IPS DF 4.7 (cell line): ENCODE results near the gene RHOG.
"Not testable (repeated sequence)": the region's sequence is repeated elsewhere in the genome, so short reads cannot be mapped to it uniquely, and the experiment has no call there.

Experiments
- DNase-seq: peaks from one replicate; pipeline ENCODE4 v3.0.0-alpha.2; 2013; ENCODE audit warnings: low spot score; ENCODE audit errors: extremely low read depth

Gene RHOG

DNA sequence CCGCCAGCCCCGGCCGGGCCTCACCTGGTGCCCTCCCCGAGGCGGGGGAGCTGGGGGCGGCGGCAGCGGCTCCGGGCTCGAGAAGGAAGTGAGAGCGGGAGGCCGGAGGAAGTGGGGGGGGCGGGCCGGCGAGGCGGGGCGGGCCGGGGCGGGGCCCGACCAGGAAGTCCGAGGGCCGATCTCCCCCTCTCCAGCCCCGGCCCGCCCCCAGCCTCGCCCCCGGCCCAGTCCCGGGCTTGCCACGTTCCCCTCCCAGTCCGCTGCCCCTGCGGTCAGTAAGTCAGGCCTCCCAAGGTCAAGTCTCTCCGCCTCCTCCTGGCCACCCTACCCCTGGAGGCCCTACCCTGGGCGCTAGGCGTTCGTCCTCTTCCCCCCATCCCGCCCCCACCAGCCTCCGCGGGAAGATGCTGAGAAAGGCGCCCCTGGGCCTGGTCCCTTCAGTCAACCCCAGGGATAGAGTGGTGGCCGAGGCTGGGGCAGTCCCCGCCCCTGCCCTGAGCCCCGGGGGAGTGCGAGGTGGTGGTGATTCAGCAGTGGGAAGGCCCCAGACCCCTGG, at the start of gene RHOG:
Gene RHOG, minus strand, starts transcription at position 90 of the 556 bp plus-strand sequence. CDS start 12,821 bp downstream, outside the sequence.
- no peak for DNase-seq

DNA sequence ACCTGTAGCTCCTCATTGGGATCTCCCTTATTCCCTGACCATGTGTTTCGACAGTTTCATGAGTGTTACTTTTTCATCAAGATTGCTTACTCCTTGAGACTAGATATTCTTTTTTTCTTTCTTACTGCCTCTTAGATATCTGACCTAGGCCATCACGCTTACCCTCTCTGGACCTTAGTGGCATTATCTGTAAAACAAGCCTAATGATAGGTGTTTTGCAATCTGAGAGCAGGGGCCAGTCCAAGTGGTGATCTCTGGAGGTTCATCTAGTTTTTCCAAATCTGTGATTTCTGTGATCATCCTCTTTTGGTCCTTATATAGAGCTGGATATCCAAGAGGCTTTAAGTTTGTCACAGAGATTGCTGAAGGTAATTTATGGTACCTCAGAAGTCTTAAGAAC, 49.3 kb upstream of the RHOG start:
- no peak for DNase-seq

DNA sequence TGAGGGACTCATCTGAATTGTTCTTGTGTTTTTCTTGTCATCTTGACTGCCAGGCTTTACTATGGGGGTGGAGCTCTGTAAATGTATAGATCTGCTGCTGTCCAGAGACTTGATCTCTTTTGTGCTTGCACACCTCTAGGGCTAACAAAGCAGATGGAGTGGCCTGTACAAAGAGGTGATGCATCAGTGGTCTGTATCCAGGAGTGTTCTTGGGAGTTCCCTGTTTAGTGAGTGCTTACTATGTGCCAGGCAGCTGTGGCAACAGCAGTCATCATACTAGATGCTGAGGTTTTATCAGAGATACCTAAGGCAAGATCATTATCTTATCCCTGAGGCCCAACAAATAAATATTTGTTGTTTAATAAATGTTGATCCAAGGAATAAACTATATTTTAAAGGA, 48.1 kb upstream of the RHOG start:
- no peak for DNase-seq

DNA sequence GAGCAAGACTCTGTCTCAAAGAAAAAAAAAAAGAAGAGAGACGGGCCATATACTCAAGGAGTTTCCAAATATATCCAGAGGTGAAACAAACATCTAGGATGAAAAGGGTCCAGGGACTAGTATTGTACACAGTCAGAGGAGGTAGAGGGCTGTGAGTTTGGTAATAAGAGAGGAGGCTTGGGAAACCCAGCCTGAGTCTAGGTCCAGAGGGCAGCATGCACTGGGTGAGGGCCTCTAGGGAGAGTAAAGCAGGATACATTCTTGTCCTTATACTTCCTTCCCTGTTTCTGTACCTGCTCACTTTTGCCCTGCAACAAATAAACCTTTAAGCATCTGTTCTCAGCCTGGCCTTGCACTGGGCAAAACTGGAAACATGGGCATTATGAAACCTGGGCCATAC, 46.2 kb upstream of the RHOG start:
- no peak for DNase-seq

DNA sequence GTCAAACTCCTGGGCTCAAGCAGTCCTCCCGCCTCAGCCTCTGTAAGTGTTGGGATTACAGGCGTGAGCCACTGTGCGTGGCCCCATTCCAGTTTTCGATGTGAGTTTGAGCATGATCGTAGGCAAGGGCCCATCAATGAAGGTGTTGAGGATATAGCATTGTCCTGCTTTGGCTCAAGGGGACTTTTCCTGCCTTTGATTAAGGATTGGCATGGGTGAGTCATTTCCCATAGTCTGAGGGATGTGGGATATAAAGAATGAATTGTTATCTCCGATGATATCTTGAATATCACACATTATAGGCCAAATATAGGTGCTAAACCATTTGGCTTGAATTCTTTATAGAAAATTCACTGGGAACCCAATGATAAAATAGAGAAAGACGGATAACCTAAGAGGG, 45.1 kb upstream of the RHOG start:
- DNase-seq, result no peak

GRCh38 chr11:3882655-3883054, 41.9 kb upstream of the RHOG start:
- no peak for DNase-seq

DNA sequence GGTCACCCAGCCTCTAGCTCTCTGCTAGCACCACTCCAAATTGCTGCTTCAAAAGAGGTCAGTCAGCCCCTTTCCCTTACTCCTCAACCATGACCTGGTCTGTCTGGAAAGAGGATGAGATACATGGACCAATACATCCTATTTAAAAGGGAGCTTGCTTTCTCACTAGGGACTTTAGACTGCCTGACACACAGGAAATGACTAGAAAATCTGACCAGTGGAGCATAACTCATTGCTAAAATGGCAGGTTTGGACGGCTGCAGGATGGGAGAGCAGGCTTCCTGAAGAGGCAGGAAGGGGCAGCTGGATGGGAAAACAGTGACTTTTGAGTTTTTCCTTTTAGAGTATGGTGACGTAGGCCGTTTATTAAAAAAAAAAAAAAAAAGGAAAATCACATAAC, 40.0 kb upstream of the RHOG start:
- no peak for DNase-seq

- DNase-seq, result no peak
These were observed 39.3 kb upstream of the RHOG start for GRCh38 chr11:3879967-3880542.

DNA sequence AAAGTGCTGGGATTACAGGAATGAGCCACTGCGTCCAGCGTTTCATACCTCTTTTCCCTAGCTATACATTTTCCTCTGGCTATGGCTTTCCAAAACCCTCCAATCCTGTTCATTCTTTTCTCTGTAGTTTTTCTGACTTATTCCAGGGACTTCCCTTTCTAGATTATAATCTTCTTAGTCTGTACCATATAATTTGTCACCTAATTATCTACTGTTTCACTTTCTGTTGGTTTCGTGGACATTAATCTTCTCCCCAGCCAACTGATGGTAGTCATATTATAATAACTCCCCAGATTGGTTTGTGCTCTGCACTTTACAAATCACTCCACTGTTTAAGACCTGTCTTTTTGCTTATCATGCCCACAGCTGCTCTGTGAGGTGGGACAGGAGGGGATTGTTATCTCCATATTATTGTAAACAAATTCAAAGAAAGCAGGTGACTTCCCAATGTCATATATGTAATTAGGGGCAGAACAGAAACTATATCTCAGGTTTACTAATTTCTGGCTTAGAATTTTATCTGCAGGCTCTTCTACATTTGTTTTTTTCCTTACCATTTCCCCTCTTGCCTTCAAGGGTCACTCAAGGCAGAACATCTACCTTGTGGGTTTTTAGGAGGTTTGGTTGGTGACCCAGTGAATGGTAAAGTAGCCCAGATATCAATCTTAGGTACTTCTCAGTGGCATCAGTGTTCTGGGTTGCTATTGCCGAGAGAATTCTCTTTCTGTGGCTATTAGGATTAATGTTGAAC, 38.6 kb upstream of the RHOG start:
- DNase-seq, result no peak

DNA sequence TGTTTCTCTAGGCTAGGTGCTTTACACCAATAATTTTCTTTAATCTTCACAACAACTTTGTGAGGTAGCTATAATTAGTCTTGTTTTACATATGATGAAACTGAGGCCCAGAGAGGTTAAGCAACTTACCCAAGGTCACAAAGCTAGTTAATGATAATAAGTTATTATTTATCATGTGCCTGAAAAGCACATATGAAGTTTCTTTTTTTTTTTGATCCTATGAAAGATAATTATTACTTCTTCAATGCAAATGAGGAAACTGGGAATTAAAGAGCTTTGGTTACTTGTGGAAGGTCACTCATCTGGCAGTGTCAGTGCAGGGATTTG, 37.5 kb upstream of the RHOG start:
- no peak for DNase-seq

GRCh38 chr11:3877364-3878257, 36.9 kb upstream of the RHOG start:
- DNase-seq, result no peak

GRCh38 chr11:3876613-3877012, 35.9 kb upstream of the RHOG start:
- DNase-seq, result no peak

GRCh38 chr11:3873712-3874349, 33.1 kb upstream of the RHOG start:
- no peak for DNase-seq

DNA sequence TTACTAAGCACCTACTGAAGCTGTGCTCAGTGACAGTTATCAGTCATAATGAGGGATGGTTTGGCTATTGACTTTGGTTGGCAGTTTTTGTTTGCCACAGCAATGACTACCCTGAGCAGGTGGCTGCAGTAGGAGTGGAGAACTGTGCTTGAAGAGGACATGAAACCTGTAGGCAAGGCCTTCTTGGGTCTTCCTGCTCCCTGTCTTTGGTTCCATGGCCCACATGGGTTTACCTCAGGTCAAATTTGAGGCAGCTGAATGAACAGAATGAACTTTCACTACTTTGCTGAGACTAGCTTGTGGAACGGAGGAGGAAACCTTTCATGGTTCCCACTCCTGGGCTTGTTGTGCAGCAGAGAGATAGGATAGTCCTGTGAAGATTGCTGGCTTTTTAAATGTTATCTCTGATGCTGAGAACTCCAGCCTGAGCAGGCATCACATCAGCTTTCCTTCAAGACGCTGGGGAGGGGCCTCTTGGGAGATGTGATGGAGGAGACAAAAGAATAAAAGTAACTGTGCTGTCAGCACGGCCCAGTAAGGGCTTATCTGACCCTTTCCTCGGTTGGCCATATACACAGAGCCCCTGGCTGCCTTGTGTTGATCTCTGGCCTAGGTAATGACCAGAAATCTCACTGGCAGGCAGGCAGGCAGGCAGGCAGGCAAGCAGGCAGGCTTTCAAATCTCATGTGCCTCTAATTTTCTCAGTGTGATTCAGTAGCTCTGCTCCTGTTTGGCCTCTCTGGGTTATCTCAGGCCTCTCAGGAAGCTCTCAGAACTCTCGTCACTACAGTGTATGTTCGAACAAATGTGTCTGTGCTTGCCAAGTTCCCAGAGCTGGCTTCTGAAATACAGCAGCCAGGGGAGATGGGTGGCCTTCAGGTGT, 26.7 kb upstream of the RHOG start:
- no peak for DNase-seq

DNA sequence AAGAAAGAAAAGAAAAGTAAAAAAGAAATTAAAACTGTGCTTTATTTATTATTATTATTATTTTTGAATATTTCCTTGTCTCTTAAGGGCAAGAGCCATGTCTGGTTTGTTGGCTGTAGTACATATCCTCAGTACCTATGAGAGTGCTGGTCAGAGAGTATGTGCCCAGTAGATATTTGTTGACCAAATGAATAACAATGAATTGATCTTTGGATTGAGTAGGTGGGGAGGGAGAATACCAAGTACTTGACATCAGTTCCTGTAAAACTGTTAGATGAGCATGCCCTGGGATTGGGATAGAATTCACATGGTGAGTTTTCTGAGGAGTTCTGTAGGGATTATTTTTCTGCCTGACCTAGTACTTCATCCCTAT, 26.1 kb upstream of the RHOG start:
- DNase-seq, result no peak

GRCh38 chr11:3866206-3866605, 25.4 kb upstream of the RHOG start:
- DNase-seq, result no peak

GRCh38 chr11:3865388-3866193, 24.8 kb upstream of the RHOG start:
- DNase-seq, result no peak

DNA sequence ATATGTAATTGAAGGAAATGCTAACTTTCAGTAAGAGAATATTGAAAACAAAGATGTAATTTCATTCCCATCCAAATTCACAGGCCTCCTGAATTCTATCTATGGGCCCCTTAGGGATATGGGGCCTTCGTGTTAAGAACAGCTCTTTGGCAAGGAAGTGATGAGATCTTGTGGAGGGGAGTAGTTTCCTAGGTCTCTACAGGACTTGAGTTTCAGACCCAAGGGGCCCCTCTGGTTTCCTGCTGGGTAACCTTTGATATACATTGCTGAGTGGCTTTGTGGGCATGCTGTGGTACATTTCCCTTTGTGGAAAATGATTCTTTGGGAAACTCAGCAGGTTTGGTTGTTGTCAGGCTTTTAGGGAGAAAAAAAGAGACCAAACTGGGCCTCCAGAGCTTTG, 20.9 kb upstream of the RHOG start:
- DNase-seq, result no peak

DNA sequence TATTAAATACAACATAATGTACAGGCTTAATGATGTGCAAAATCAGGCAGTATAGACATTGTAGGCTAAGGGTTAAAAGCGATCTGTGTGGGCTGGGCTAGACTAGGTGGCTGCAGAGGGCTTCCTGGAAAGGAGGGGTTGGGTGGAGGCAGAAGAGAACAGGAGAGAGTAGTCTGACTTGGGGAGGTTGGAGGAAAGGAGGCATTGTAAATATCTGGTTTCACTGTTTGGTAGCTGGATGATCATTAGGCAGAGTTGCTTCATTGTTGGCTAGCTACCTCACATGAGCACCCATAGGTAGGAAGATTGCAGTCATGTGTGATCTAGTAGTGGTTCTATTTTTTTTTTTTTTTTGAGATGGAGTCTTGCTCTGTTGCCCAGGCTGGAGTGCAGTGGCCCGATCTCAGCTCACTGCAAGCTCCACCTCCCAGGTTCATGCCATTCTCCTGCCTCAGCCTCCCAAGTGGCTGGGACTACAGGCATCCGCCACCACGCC, 20.2 kb upstream of the RHOG start:
- DNase-seq, result not testable (repeated sequence)

DNA sequence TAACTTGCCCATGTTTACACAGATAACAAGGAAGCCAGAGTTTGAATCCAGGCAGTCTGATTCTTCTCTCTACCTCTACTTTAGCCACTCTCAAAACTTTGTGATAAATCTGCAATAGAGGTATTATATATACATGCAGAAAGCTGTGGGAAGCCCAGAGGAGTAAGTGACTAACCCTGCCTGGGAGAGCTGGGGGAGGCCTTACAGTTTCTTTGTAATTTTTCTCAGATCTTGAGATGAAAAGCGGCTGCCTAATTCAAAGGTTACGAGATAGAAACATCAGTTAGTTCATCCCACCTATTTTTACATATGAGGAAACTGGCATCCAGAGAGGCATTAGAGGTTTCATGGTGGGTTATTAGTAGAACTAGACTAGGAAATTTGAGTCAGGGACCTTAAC, 19.6 kb upstream of the RHOG start:
- DNase-seq, result no peak
